ENCODE results near the gene SERTAD2.

SERTAD2 gene

DNA sequence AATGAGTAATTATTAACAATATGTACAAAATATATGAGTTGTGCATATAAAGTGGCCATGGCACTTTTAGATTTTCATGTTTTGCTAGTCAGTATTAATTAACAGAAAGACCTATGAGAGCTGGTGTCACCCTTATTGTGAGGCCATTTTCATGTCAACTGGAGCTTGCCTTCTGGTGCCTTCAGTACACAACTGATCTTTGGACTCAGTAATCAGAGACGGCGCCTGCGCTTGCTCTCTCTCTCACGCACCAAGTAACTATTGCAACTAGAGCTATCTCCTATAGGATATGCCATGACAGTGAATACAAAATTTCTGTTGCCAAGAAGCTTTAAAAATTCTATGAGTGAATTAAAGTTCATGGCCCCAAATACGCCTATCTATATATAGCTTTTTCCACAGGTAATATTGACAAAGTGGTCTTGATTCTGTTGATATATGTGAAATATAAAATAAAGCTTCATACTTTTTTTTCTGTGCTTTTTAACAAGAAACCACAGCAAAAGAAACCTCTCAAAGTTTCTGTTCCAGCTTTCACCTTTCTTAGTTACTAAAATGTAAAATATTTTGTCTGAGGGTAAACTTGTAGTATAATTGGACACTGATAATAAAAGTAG lies 2.9 kb downstream of the SERTAD2 start:
- Histone ChIP-seq H3K36me3 (ENCODE audit: insufficient read depth) (no peaks in the 10 kb centered on the region), H3K4me2 (peak overlapping the region; percentile 58), H3K27ac (no peak overlapping the region; the same call in 1 of the 2 replicates), H4K20me1 (ENCODE audit: insufficient read depth) (no peaks in the 10 kb centered on the region; the same call in 1 of the 2 replicates), H3K27me3 (ENCODE audit: insufficient read depth, low read depth) (no peaks in the 10 kb centered on the region), H3K79me2 (ENCODE audit: insufficient read depth, low read depth) (peaks cover 74% of the 10 kb centered on the region), H3K4me1 (ENCODE audit: low read depth, poor library complexity, severe bottlenecking) (peaks cover 76% of the 10 kb centered on the region), H3K4me3 (IDR thresholded peaks at IDR 0.05; ENCODE audit: insufficient read depth, low read depth, low read length) (no peak overlapping the region), H3K9ac (peak overlapping the region; percentile 93; the same call in 1 of the 2 replicates), H2AFZ (ENCODE audit: low read depth) (no peak overlapping the region)
- TF ChIP-seq, protein P1, sequence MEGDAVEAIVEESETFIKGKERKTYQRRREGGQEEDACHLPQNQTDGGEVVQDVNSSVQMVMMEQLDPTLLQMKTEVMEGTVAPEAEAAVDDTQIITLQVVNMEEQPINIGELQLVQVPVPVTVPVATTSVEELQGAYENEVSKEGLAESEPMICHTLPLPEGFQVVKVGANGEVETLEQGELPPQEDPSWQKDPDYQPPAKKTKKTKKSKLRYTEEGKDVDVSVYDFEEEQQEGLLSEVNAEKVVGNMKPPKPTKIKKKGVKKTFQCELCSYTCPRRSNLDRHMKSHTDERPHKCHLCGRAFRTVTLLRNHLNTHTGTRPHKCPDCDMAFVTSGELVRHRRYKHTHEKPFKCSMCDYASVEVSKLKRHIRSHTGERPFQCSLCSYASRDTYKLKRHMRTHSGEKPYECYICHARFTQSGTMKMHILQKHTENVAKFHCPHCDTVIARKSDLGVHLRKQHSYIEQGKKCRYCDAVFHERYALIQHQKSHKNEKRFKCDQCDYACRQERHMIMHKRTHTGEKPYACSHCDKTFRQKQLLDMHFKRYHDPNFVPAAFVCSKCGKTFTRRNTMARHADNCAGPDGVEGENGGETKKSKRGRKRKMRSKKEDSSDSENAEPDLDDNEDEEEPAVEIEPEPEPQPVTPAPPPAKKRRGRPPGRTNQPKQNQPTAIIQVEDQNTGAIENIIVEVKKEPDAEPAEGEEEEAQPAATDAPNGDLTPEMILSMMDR (conservative IDR thresholded peaks at IDR 0.05; ENCODE audit: low read depth, low read length): no peak

DNA sequence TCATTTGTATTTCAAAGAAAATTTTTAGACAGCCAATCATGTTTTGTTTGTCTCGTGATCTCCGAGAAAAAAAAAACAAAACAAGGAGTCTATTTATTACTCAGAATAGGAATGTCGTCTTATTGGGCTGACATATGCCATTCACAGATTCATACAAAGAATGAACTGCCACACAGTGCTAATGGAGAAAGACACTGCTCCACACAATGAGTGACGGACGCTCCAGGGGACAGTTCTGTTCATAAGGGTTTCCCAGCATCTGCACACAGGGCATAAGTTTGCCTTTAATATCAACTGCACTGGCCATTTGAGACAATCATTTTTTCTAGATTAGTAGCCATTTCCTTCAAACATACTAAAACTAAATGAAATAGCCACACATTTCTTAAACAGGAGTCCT lies 3.4 kb downstream of the SERTAD2 start:
- Histone ChIP-seq H2AFZ (ENCODE audit: low read depth) (no peak overlapping the region), H3K27me3 (ENCODE audit: insufficient read depth, low read depth) (no peaks in the 10 kb centered on the region), H3K4me2 (peak overlapping the region; percentile 58), H3K27ac (no peak overlapping the region), H3K9ac (no peak overlapping the region), H4K20me1 (ENCODE audit: insufficient read depth) (no peaks in the 10 kb centered on the region; the same call in 1 of the 2 replicates), H3K4me3 (IDR thresholded peaks at IDR 0.05; ENCODE audit: insufficient read depth, low read depth, low read length) (peak overlapping the region; percentile 24), H3K36me3 (ENCODE audit: insufficient read depth) (no peaks in the 10 kb centered on the region), H3K4me1 (ENCODE audit: low read depth, poor library complexity, severe bottlenecking) (peaks cover 76% of the 10 kb centered on the region), H3K79me2 (ENCODE audit: insufficient read depth, low read depth) (peaks cover 79% of the 10 kb centered on the region)
- TF ChIP-seq, protein P1 (conservative IDR thresholded peaks at IDR 0.05; ENCODE audit: low read depth, low read length): no peak

DNA sequence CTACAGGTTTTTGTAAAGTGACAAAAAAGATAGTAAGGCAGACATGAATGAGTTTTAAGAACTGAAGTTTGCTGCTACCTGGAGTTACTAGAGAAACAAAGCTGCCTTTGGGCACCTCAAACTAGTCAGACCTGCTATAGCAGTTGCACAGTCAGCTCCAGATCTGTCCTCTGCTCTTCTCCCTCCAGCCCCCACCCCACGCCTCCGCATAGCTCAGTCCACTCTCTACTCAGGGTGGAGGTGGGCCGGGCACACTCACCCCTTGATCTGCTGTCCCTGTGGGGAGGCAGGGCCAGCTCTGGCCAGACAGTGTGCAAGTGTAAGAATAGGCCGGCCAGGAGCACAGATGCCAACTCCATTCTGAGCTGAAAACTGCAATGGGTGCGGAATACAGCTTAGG lies 4.1 kb downstream of the SERTAD2 start:
- Histone ChIP-seq H3K4me2 (peak overlapping the region; percentile 70), H3K79me2 (ENCODE audit: insufficient read depth, low read depth) (peaks cover 86% of the 10 kb centered on the region), H3K27ac (peak overlapping the region; percentile 40), H2AFZ (ENCODE audit: low read depth) (no peak overlapping the region), H3K4me3 (IDR thresholded peaks at IDR 0.05; ENCODE audit: insufficient read depth, low read depth, low read length) (peak overlapping the region; percentile 62), H3K9ac (peak overlapping the region; percentile 3; the same call in 1 of the 2 replicates), H3K4me1 (ENCODE audit: low read depth, poor library complexity, severe bottlenecking) (peaks cover 71% of the 10 kb centered on the region), H4K20me1 (ENCODE audit: insufficient read depth) (no peaks in the 10 kb centered on the region; the same call in 1 of the 2 replicates), H3K27me3 (ENCODE audit: insufficient read depth, low read depth) (no peaks in the 10 kb centered on the region), H3K36me3 (ENCODE audit: insufficient read depth) (no peaks in the 10 kb centered on the region)
- TF ChIP-seq, protein P1 (conservative IDR thresholded peaks at IDR 0.05; ENCODE audit: low read depth, low read length): no peak

DNA sequence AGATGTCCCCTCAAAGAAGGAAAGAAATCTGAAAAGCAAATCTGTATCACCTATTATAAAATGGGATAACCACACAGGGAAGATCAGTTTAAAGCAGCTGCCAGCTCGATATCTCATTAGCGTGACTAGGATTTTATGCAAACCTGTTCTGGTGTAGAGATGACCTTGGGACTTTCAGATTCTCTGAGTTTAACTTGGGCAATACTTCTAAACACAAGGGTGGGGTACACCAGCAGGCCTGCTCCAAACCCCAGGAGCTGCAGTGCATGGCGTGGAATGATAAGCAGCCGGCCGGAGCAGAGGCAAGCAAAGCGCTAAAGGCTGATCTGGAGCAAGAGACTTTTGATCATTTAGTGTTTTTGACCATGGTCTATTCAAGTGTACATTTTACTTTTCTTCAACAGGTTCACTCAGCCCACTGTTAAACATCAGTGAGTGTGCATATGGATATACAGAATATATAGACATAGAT lies 4.7 kb downstream of the SERTAD2 start:
- Histone ChIP-seq H2AFZ (ENCODE audit: low read depth) (no peak overlapping the region), H3K27me3 (ENCODE audit: insufficient read depth, low read depth) (no peaks in the 10 kb centered on the region), H3K4me3 (IDR thresholded peaks at IDR 0.05; ENCODE audit: insufficient read depth, low read depth, low read length) (peak overlapping the region; percentile 62), H4K20me1 (ENCODE audit: insufficient read depth) (no peaks in the 10 kb centered on the region; the same call in 1 of the 2 replicates), H3K27ac (peak overlapping the region; percentile 40), H3K79me2 (ENCODE audit: insufficient read depth, low read depth) (peaks cover 91% of the 10 kb centered on the region), H3K4me1 (ENCODE audit: low read depth, poor library complexity, severe bottlenecking) (peaks cover 72% of the 10 kb centered on the region), H3K4me2 (peak overlapping the region; percentile 70), H3K36me3 (ENCODE audit: insufficient read depth) (no peaks in the 10 kb centered on the region), H3K9ac (peak overlapping the region; percentile 3; the same call in 1 of the 2 replicates)
- TF ChIP-seq, protein P1 (conservative IDR thresholded peaks at IDR 0.05; ENCODE audit: low read depth, low read length): no peak

Measured in KMS-11 (cell line).